H1 (cell line): ENCODE measurements around the gene UBN1. TPM values are rescaled to one million over a fixed set of nuclear protein-coding genes. Genes with fewer than 3 reads are reported as not detected.

Experiments
- ATF2 ChIP-seq: IDR thresholded peaks from 2 replicates; pipeline ENCODE4 v1.6.1; 2012; ENCODE audit warnings: low read length, inconsistent platforms
- ATF3 ChIP-seq: IDR thresholded peaks from 2 replicates; pipeline ENCODE4 v1.6.1; 2011; ENCODE audit warnings: low read depth, mild to moderate bottlenecking, low read length; ENCODE audit not compliant: insufficient read depth
- BACH1 ChIP-seq: IDR thresholded peaks from 2 replicates; pipeline ENCODE4 v1.6.1; 2012; ENCODE audit warnings: low read length, improper control_type of control experiment
- CHD1 ChIP-seq: IDR thresholded peaks from 2 replicates; pipeline ENCODE4 v1.6.1; 2012; ENCODE audit warnings: low read depth, low read length, improper control_type of control experiment
- CHD7 ChIP-seq: fragments of 300-600 bp; sonication (generic); IDR thresholded peaks from 2 replicates; pipeline ENCODE4 v1.7.1; 2012; ENCODE audit warnings: low read length, moderate library complexity, mild to moderate bottlenecking, inconsistent platforms; ENCODE audit not compliant: insufficient replicate concordance
- EP300 ChIP-seq, 2 experiments: IDR thresholded peaks; 1 replicate in 1 of 2; 2 replicates in 1 of 2; pipeline ENCODE4 v1.6.1; 2011 to 2012; ENCODE audit warnings: low read depth in 2 of 2, low read length in 2 of 2, mild to moderate bottlenecking in 2 of 2, borderline replicate concordance in 1 of 2, inconsistent platforms in 1 of 2, moderate library complexity in 1 of 2
- POLR2AphosphoS5 ChIP-seq: IDR thresholded peaks from 2 replicates; pipeline ENCODE4 v1.6.1; 2011; ENCODE audit warnings: low read depth, low read length
- POU5F1 ChIP-seq: IDR thresholded peaks from 2 replicates; pipeline ENCODE4 v1.6.1; 2011; ENCODE audit warnings: low read depth, mild to moderate bottlenecking, low read length, moderate library complexity
- SIX5 ChIP-seq: IDR thresholded peaks from 2 replicates; pipeline ENCODE4 v1.6.1; 2011; ENCODE audit warnings: mild to moderate bottlenecking, low read depth, low read length
- TAF1 ChIP-seq: IDR thresholded peaks from 2 replicates; pipeline ENCODE4 v1.6.1; 2011; ENCODE audit warnings: mild to moderate bottlenecking, low read depth, low read length
- polyA plus RNA-seq, 7 experiments: library from polyadenylated mRNA; depleted of rRNA in 3 of 7; stranded (reverse) in 5 of 7; unstranded in 2 of 7; fragments of >200 nt in 5 of 7; fragments of 200-250 nt in 2 of 7; gene quantifications; 1 replicate in 5 of 7; 2 replicates in 1 of 7; 4 replicates in 1 of 7; pipeline versions ENCODE4 v1.2.1 to v1.2.3, GENCODE V29; 2011 to 2013; ENCODE audit warnings: missing spikeins in 2 of 7, mixed read lengths in 2 of 7
- total RNA-seq: library from RNA; stranded (reverse); fragmentation: NEBNext Ultra II Directional; extraction: Animal tissue kit (Norgen Biotek cat#: 25700); gene quantifications from 2 replicates; pipeline ENCODE4 v1.2.1, GENCODE V29; 2021

UBN1 gene
- total and polyA plus RNA-seq, 2 of the 8 experiments (the other 6 are each of a cell fraction or from before 2014, with no cell fraction given), result 16.2 to 37.0 TPM

- TF ChIP-seq CHD7 (no peak), TAF1 (no peak), ATF2 (no peak), POU5F1 (no peak), CHD1 (no peak), BACH1 (no peak), ATF3 (no peak), POLR2AphosphoS5 (no peak), SIX5 (no peak), EP300 (IDR thresholded peaks at IDR 0.05; ENCODE audit: borderline replicate concordance in 1 of 2, low read depth in 2 of 2, low read length in 2 of 2) (no peak)
Measured at GRCh38 chr16:4931381-4931780, 84.1 kb downstream of the UBN1 start (continued).
